M059J (cell line): ENCODE results near the gene USE1. TPM values are rescaled to one million over a fixed set of nuclear protein-coding genes. Genes with fewer than 3 reads are reported as not detected.
A peak's percentile ranks its signal among the peaks of the same experiment; 100 is the strongest.

Source experiments
- DNase-seq: peaks from one replicate; pipeline ENCODE4 v3.0.0-alpha.2; 2012; ENCODE audit warnings: low read depth
- total RNA-seq: library from RNA; depleted of rRNA; stranded (reverse); fragments of >200 nt; shearing (Covaris generic); gene quantifications from 2 replicates; pipeline ENCODE4 v1.2.3, GENCODE V29; 2014; rRNA removed

USE1 gene
- total RNA-seq, 1 experiment from 2014 or later: 17.9 TPM

- DNase-seq: peak; percentile 42
Measured at GRCh38 chr19:17259118-17259780, 44.1 kb downstream of the USE1 start.

- no peak for DNase-seq
Measured at GRCh38 chr19:17259934-17260333, 44.8 kb downstream of the USE1 start.

- DNase-seq: peak; percentile 66
Measured at GRCh38 chr19:17260842-17261325, 45.7 kb downstream of the USE1 start.

GRCh38 chr19:17262557-17262956 lies 47.4 kb downstream of the USE1 start:
- DNase-seq: no peak

- no peak for DNase-seq
Measured at GRCh38 chr19:17263712-17264640, 48.8 kb downstream of the USE1 start.

GRCh38 chr19:17264641-17264979 lies 49.5 kb downstream of the USE1 start, which contains the start of gene USHBP1:
USHBP1 (minus strand) TSS chr19:17264745; CDS start chr19:17264299, 446 bp downstream.
- DNase-seq: no peak

GRCh38 chr19:17266026-17266425 lies 50.9 kb downstream of the USE1 start:
- DNase-seq: no peak

- DNase-seq: no peak
Measured at GRCh38 chr19:17266589-17266974, 51.4 kb downstream of the USE1 start.

GRCh38 chr19:17266975-17267788 lies 52.0 kb downstream of the USE1 start, which contains the start of gene BABAM1:
BABAM1 (plus strand) TSS chr19:17267443; CDS start chr19:17268807, 1,364 bp downstream.
- DNase-seq: peak; percentile 99

- no peak for DNase-seq
Measured at GRCh38 chr19:17268754-17269153, 53.6 kb downstream of the USE1 start.

Other genes with a start within 250 kb of the USE1 start
- not detected in 2 replicates for gene CPAMD8, start 188.5 kb upstream of the USE1 start, total RNA-seq
- gene HAUS8, start 139.9 kb upstream of the USE1 start, total RNA-seq: 20.9 and 23.7 TPM in 2 replicates
- gene MYO9B, start 139.6 kb upstream of the USE1 start, total RNA-seq: 33.0 and 57.0 TPM in 2 replicates
- 7.9 and 9.7 TPM in 2 replicates for gene OCEL1, start 10.9 kb downstream of the USE1 start, total RNA-seq
- gene NR2F6, start 30.6 kb downstream of the USE1 start, total RNA-seq: 35.5 and 56.4 TPM in 2 replicates
- gene USHBP1, start 49.4 kb downstream of the USE1 start, total RNA-seq: not detected in 2 replicates
- 121 and 122 TPM in 2 replicates for gene BABAM1, start 52.1 kb downstream of the USE1 start, total RNA-seq
- 0.69 and 0.71 TPM in 2 replicates for gene ANKLE1, start 66.5 kb downstream of the USE1 start, total RNA-seq
- 19.1 and 30.2 TPM in 2 replicates for gene ABHD8, start 88.1 kb downstream of the USE1 start, total RNA-seq
- 73.2 and 83.3 TPM in 2 replicates for gene MRPL34, start 90.5 kb downstream of the USE1 start, total RNA-seq
- 40.5 and 50.3 TPM in 2 replicates for gene DDA1, start 94.2 kb downstream of the USE1 start, total RNA-seq
- 3.5 and 5.6 TPM in 2 replicates for gene ANO8, start 119.5 kb downstream of the USE1 start, total RNA-seq
- gene GTPBP3, start 122.2 kb downstream of the USE1 start, total RNA-seq: 9.6 and 16.8 TPM in 2 replicates
- 0.05 TPM in 1 of 2 replicates, not detected in the other for gene PLVAP, start 162.0 kb downstream of the USE1 start, total RNA-seq
- 0.47 TPM in 1 of 2 replicates, not detected in the other for gene CCDC194, start 178.8 kb downstream of the USE1 start, total RNA-seq
- 490 and 600 TPM in 2 replicates for gene BST2, start 190.3 kb downstream of the USE1 start, total RNA-seq
- gene MVB12A, start 204.7 kb downstream of the USE1 start, total RNA-seq: 144 and 151 TPM in 2 replicates
- gene TMEM221, start 233.3 kb downstream of the USE1 start, total RNA-seq: 0.25 TPM in 1 of 2 replicates, not detected in the other
- gene NXNL1, start 245.6 kb downstream of the USE1 start, total RNA-seq: not detected in 2 replicates